HUES64 (cell line): ENCODE results near the gene CDH4.

Experiments used
- H3K27ac ChIP-seq: 2 replicates; pipeline ENCODE4 v1.7.0; 2013; ENCODE audit warnings: low read depth, low read length, inconsistent platforms
- H3K27me3 ChIP-seq: 2 replicates; pipeline ENCODE4 v1.6.1; 2013; ENCODE audit warnings: mild to moderate bottlenecking, low read length; ENCODE audit not compliant: insufficient read depth
- H3K36me3 ChIP-seq: 2 replicates; pipeline ENCODE4 v1.6.1; 2013; ENCODE audit warnings: mild to moderate bottlenecking, low read length; ENCODE audit not compliant: insufficient read depth
- H3K4me1 ChIP-seq: 2 replicates; pipeline ENCODE4 v1.6.1; 2013; ENCODE audit warnings: mild to moderate bottlenecking, low read length, moderate library complexity; ENCODE audit not compliant: insufficient read depth
- H3K4me3 ChIP-seq: 2 replicates; pipeline ENCODE4 v1.5.1; 2013; ENCODE audit warnings: mild to moderate bottlenecking, low read length, moderate library complexity
- H3K9ac ChIP-seq: 2 replicates; pipeline ENCODE4 v1.6.1; 2013; ENCODE audit warnings: mild to moderate bottlenecking, low read depth, low read length
- H3K9me3 ChIP-seq: 2 replicates; pipeline ENCODE4 v1.6.1; 2013; ENCODE audit warnings: low read depth, low read length; ENCODE audit not compliant: insufficient read depth
- WGBS: fragments of 150-250, 120-280 bp; methylation state at CpG from one replicate; pipeline ENCODE4 v1.1.7; 2013; ENCODE audit warnings: missing lambda C conversion rate; 5-methylcytosine and 5-hydroxymethylcytosine counted together

Gene CDH4

GRCh38 chr20:61733891-61734732 is 482.1 kb downstream of the CDH4 start:
- Histone ChIP-seq H3K9me3 (no peaks in the 10 kb centered on the region), H3K36me3 (no peaks in the 10 kb centered on the region), H3K9ac (no peak overlapping the region), H3K27me3 (no peaks in the 10 kb centered on the region), H3K4me3 (no peak overlapping the region), H3K4me1 (no peaks in the 10 kb centered on the region), H3K27ac (no peak overlapping the region)
- 91% methylated on average over 26 of the region's 28 CpGs for WGBS

- H3K9ac ChIP-seq: no peak overlapping the region
- H3K4me3 ChIP-seq: no peak overlapping the region
- 89% methylated on average over 26 of the region's 26 CpGs for WGBS
- H3K27ac ChIP-seq: no peak overlapping the region
- no peaks in the 10 kb centered on the region for H3K9me3 ChIP-seq
- no peaks in the 10 kb centered on the region for H3K36me3 ChIP-seq
- H3K4me1 ChIP-seq: no peaks in the 10 kb centered on the region
- H3K27me3 ChIP-seq: no peaks in the 10 kb centered on the region
These were observed 482.9 kb downstream of the CDH4 start for GRCh38 chr20:61734733-61735502.

GRCh38 chr20:61735503-61735785 is 483.4 kb downstream of the CDH4 start:
- no peak overlapping the region for H3K27ac ChIP-seq
- 91% methylated on average over 11 of the region's 11 CpGs for WGBS
- no peaks in the 10 kb centered on the region for H3K36me3 ChIP-seq
- no peaks in the 10 kb centered on the region for H3K9me3 ChIP-seq
- no peaks in the 10 kb centered on the region for H3K4me1 ChIP-seq
- H3K4me3 ChIP-seq: no peak overlapping the region
- H3K27me3 ChIP-seq: no peaks in the 10 kb centered on the region
- H3K9ac ChIP-seq: no peak overlapping the region

GRCh38 chr20:61736001-61736635 is 484.1 kb downstream of the CDH4 start:
- H3K4me1 ChIP-seq: no peaks in the 10 kb centered on the region
- WGBS: 88% methylated on average over 10 of the region's 10 CpGs
- H3K27me3 ChIP-seq: no peaks in the 10 kb centered on the region
- no peaks in the 10 kb centered on the region for H3K36me3 ChIP-seq
- no peak overlapping the region for H3K4me3 ChIP-seq
- no peak overlapping the region for H3K9ac ChIP-seq
- H3K9me3 ChIP-seq: no peaks in the 10 kb centered on the region
- H3K27ac ChIP-seq: no peak overlapping the region

- Histone ChIP-seq H3K27ac (no peak overlapping the region), H3K9me3 (no peaks in the 10 kb centered on the region), H3K36me3 (no peaks in the 10 kb centered on the region), H3K27me3 (no peaks in the 10 kb centered on the region), H3K4me3 (no peak overlapping the region), H3K9ac (no peak overlapping the region), H3K4me1 (no peaks in the 10 kb centered on the region)
- WGBS: 94% methylated on average over 14 of the region's 14 CpGs
These were observed 484.8 kb downstream of the CDH4 start for GRCh38 chr20:61736751-61737310.

GRCh38 chr20:61737346-61737745 is 485.3 kb downstream of the CDH4 start:
- H3K9ac ChIP-seq: no peak overlapping the region
- WGBS: 91% methylated on average over 8 of the region's 8 CpGs

GRCh38 chr20:61737812-61738443 is 485.9 kb downstream of the CDH4 start:
- no peak overlapping the region for H3K9ac ChIP-seq
- H3K27me3 ChIP-seq: no peaks in the 10 kb centered on the region
- H3K36me3 ChIP-seq: no peaks in the 10 kb centered on the region
- no peaks in the 10 kb centered on the region for H3K4me1 ChIP-seq
- WGBS: 90% methylated on average over 16 of the region's 16 CpGs
- no peak overlapping the region for H3K27ac ChIP-seq
- no peaks in the 10 kb centered on the region for H3K9me3 ChIP-seq
- H3K4me3 ChIP-seq: no peak overlapping the region

More at GRCh38 chr20:61737346-61737745, 485.3 kb downstream of the CDH4 start:
- no peaks in the 10 kb centered on the region for H3K4me1 ChIP-seq
- no peak overlapping the region for H3K27ac ChIP-seq
- no peaks in the 10 kb centered on the region for H3K9me3 ChIP-seq
- no peaks in the 10 kb centered on the region for H3K36me3 ChIP-seq
- no peak overlapping the region for H3K4me3 ChIP-seq
- H3K27me3 ChIP-seq: no peaks in the 10 kb centered on the region

- H3K27me3 ChIP-seq: no peaks in the 10 kb centered on the region
- no peak overlapping the region for H3K9ac ChIP-seq
- no peak overlapping the region for H3K27ac ChIP-seq
- H3K9me3 ChIP-seq: no peaks in the 10 kb centered on the region
- 92% methylated on average over 23 of the region's 23 CpGs for WGBS
- H3K4me1 ChIP-seq: no peaks in the 10 kb centered on the region
- no peaks in the 10 kb centered on the region for H3K36me3 ChIP-seq
- no peak overlapping the region for H3K4me3 ChIP-seq
These were observed 486.6 kb downstream of the CDH4 start for GRCh38 chr20:61738601-61739069.

- Histone ChIP-seq H3K4me3 (no peak overlapping the region), H3K9ac (no peak overlapping the region), H3K27ac (no peak overlapping the region), H3K27me3 (no peaks in the 10 kb centered on the region), H3K4me1 (no peaks in the 10 kb centered on the region), H3K36me3 (no peaks in the 10 kb centered on the region), H3K9me3 (no peaks in the 10 kb centered on the region)
- 91% methylated on average over 19 of the region's 19 CpGs for WGBS
These were observed 487.2 kb downstream of the CDH4 start for GRCh38 chr20:61739086-61739831.

- Histone ChIP-seq H3K9ac (no peak overlapping the region), H3K36me3 (no peaks in the 10 kb centered on the region), H3K9me3 (no peaks in the 10 kb centered on the region), H3K27me3 (no peaks in the 10 kb centered on the region), H3K27ac (no peak overlapping the region), H3K4me1 (no peaks in the 10 kb centered on the region), H3K4me3 (no peak overlapping the region)
- WGBS: 94% methylated on average over 8 of the region's 8 CpGs
These were observed 487.7 kb downstream of the CDH4 start for GRCh38 chr20:61739832-61740118.
